Common myeloid progenitor, CD34-positive (primary cell): Measurements from ENCODE around the gene ATP8A2.

Experiments used
- CTCF ChIA-PET: fragments of 350-600 bp; sonication (Branson Sonifier 250); formaldehyde crosslinking; loops from one replicate; lab custom pipeline; 2021; ENCODE audit warnings: antibody characterized with exemption; lab: Charles Lee
- POLR2A ChIA-PET: fragments of 350-600 bp; sonication (Branson Sonifier 250); formaldehyde crosslinking; loops from one replicate; lab custom pipeline; 2021; ENCODE audit warnings: antibody characterized with exemption; lab: Charles Lee
- DNase-seq, 3 donors: peaks; one replicate each; pipeline versions ENCODE4 v3.0.0 to v3.0.0-alpha.2; 2013
- H3K27ac ChIP-seq, 2 experiments: 1 replicate in 1 of 2; 2 replicates in 1 of 2; pipeline ENCODE4 v1.7.0; 2013; ENCODE audit warnings: inconsistent platforms in 2 of 2, low read length in 2 of 2, mild to moderate bottlenecking in 2 of 2, low read depth in 1 of 2, moderate library complexity in 1 of 2; ENCODE audit not compliant: severe bottlenecking in 2 of 2, insufficient read depth in 1 of 2, poor library complexity in 1 of 2
- H3K27me3 ChIP-seq, 5 experiments: replicated peaks in 2 of 5; 1 replicate in 3 of 5; 2 replicates in 2 of 5; pipeline versions ENCODE4 v1.6.1 to v1.7.0; 2013; ENCODE audit warnings: low read length in 4 of 5, mild to moderate bottlenecking in 2 of 5, moderate library complexity in 2 of 5, inconsistent platforms in 1 of 5; ENCODE audit not compliant: insufficient read depth in 5 of 5, control insufficient read depth in 4 of 5
- H3K36me3 ChIP-seq, 4 experiments: 1 replicate in 2 of 4; 2 replicates in 2 of 4; pipeline versions ENCODE4 v1.6.1 to v1.7.0; 2013; ENCODE audit warnings: low read length in 3 of 4, control low read depth in 1 of 4, mild to moderate bottlenecking in 1 of 4; ENCODE audit not compliant: control insufficient read depth in 4 of 4, insufficient read depth in 4 of 4
- H3K4me1 ChIP-seq, 4 experiments: 1 replicate in 3 of 4; 2 replicates in 1 of 4; pipeline versions ENCODE4 v1.6.1 to v1.7.1; 2013; ENCODE audit warnings: low read length in 3 of 4, mild to moderate bottlenecking in 3 of 4, control low read depth in 1 of 4, inconsistent platforms in 1 of 4, moderate library complexity in 1 of 4; ENCODE audit not compliant: control insufficient read depth in 4 of 4, insufficient read depth in 4 of 4; ENCODE audit errors: control extremely low read depth in 1 of 4
- H3K4me3 ChIP-seq, 7 experiments: 1 replicate in 4 of 7; 2 replicates in 3 of 7; pipeline versions ENCODE4 v1.5.1 to v1.7.0; 2013; ENCODE audit warnings: mild to moderate bottlenecking in 7 of 7, low read length in 6 of 7, moderate library complexity in 6 of 7, inconsistent platforms in 2 of 7, low read depth in 2 of 7, control low read depth in 1 of 7; ENCODE audit not compliant: insufficient read depth in 4 of 7, control insufficient read depth in 1 of 7; ENCODE audit errors: extremely low read depth in 1 of 7
- H3K9me3 ChIP-seq, 5 experiments: 1 replicate in 4 of 5; 2 replicates in 1 of 5; pipeline versions ENCODE4 v1.6.1 to v1.7.1; 2013; ENCODE audit warnings: low read length in 4 of 5, mild to moderate bottlenecking in 2 of 5, inconsistent platforms in 1 of 5, low read depth in 1 of 5, moderate library complexity in 1 of 5; ENCODE audit not compliant: control insufficient read depth in 4 of 5, insufficient read depth in 2 of 5; ENCODE audit errors: control extremely low read depth in 1 of 5
- WGBS: methylation state at CpG from one replicate; pipeline ENCODE4 v1.1.5; 2013; ENCODE audit not compliant: insufficient coverage; 5-methylcytosine and 5-hydroxymethylcytosine counted together

The ATP8A2 gene

GRCh38 chr13:25920931-25921330 is 549.2 kb downstream of the ATP8A2 start:
- no peaks in the 10 kb centered on the region for H3K36me3 ChIP-seq
- H3K4me1 ChIP-seq: no peaks in the 10 kb centered on the region
- ChIA-PET CTCF (no interaction called here), POLR2A (no interaction called here)
- no peak overlapping the region for H3K27ac ChIP-seq
- no peaks in the 10 kb centered on the region for H3K9me3 ChIP-seq
- H3K4me3 ChIP-seq: no peak overlapping the region
- peaks cover 0 to 2% (median 0%) of the 10 kb centered on the region in 5 experiments for H3K27me3 ChIP-seq
- no peak for DNase-seq
- WGBS: 100% methylated on average over 3 of the region's 4 CpGs

GRCh38 chr13:25922376-25922775 is 550.6 kb downstream of the ATP8A2 start:
- POLR2A ChIA-PET: no interaction called here
- no peak for DNase-seq
- H3K4me1 ChIP-seq: no peaks in the 10 kb centered on the region

GRCh38 chr13:25923217-25924085 is 551.7 kb downstream of the ATP8A2 start:
- no peak for DNase-seq
- Histone ChIP-seq H3K4me3 (no peak overlapping the region), H3K27ac (no peak overlapping the region), H3K9me3 (no peaks in the 10 kb centered on the region), H3K27me3 (peaks cover 0 to 7% (median 0%) of the 10 kb centered on the region in 5 experiments), H3K4me1 (no peaks in the 10 kb centered on the region), H3K36me3 (no peaks in the 10 kb centered on the region)
- ChIA-PET CTCF (no interaction called here), POLR2A (no interaction called here)
- WGBS: 93% methylated on average over 2 of the region's 5 CpGs

More at GRCh38 chr13:25922376-25922775, 550.6 kb downstream of the ATP8A2 start:
- no peaks in the 10 kb centered on the region for H3K36me3 ChIP-seq
- CTCF ChIA-PET: no interaction called here
- no peaks in the 10 kb centered on the region for H3K9me3 ChIP-seq
- H3K27me3 ChIP-seq: peaks cover 0 to 4% (median 0%) of the 10 kb centered on the region in 5 experiments
- WGBS: 78% methylated on average over 7 of the region's 9 CpGs
- no peak overlapping the region for H3K4me3 ChIP-seq
- no peak overlapping the region for H3K27ac ChIP-seq

- no peak overlapping the region for H3K4me3 ChIP-seq
- H3K27ac ChIP-seq: no peak overlapping the region
- peaks cover 0 to 20% (median 3%) of the 10 kb centered on the region in 5 experiments for H3K27me3 ChIP-seq
- CTCF ChIA-PET: no interaction called here
- H3K4me1 ChIP-seq: no peaks in the 10 kb centered on the region
- WGBS: 76% methylated on average over 6 of the region's 6 CpGs
- DNase-seq: no peak
- no peaks in the 10 kb centered on the region for H3K36me3 ChIP-seq
- POLR2A ChIA-PET: no interaction called here
- no peaks in the 10 kb centered on the region for H3K9me3 ChIP-seq
Measured at GRCh38 chr13:25927363-25927762, 555.6 kb downstream of the ATP8A2 start.

GRCh38 chr13:25927932-25928331 is 556.2 kb downstream of the ATP8A2 start:
- Histone ChIP-seq H3K9me3 (no peaks in the 10 kb centered on the region), H3K4me1 (no peaks in the 10 kb centered on the region), H3K4me3 (no peak overlapping the region), H3K27ac (no peak overlapping the region), H3K27me3 (peaks cover 0 to 20% (median 3%) of the 10 kb centered on the region in 5 experiments), H3K36me3 (no peaks in the 10 kb centered on the region)
- DNase-seq: no peak
- ChIA-PET CTCF (no interaction called here), POLR2A (no interaction called here)
- WGBS: 100% methylated on average over 1 of the region's 2 CpGs

- CTCF ChIA-PET: no interaction called here
- no peaks in the 10 kb centered on the region for H3K4me1 ChIP-seq
- no peaks in the 10 kb centered on the region for H3K9me3 ChIP-seq
- no peaks in the 10 kb centered on the region for H3K36me3 ChIP-seq
- peaks cover 0 to 20% (median 3%) of the 10 kb centered on the region in 5 experiments for H3K27me3 ChIP-seq
- H3K27ac ChIP-seq: no peak overlapping the region
- POLR2A ChIA-PET: no interaction called here
- no peak for DNase-seq
- no peak overlapping the region for H3K4me3 ChIP-seq
- WGBS: 93% methylated on average over 12 of the region's 12 CpGs
Measured at GRCh38 chr13:25928941-25929505, 557.2 kb downstream of the ATP8A2 start.

GRCh38 chr13:25929816-25930215 is 558.0 kb downstream of the ATP8A2 start:
- Histone ChIP-seq H3K27me3 (peaks cover 0 to 20% (median 3%) of the 10 kb centered on the region in 5 experiments), H3K4me3 (no peak overlapping the region), H3K27ac (no peak overlapping the region), H3K36me3 (no peaks in the 10 kb centered on the region), H3K9me3 (no peaks in the 10 kb centered on the region), H3K4me1 (no peaks in the 10 kb centered on the region)
- DNase-seq: no peak
- CTCF ChIA-PET: interaction anchor here (0.7 kb wide), 1 partner anchor 12 kb away, joined by 3 read pairs; no protein-coding TSS in a partner anchor
- POLR2A ChIA-PET: no interaction called here
- 91% methylated on average over 7 of the region's 7 CpGs for whole genome bisulfite sequencing
